ENCODE data around the gene CHIA. TPM values are rescaled to one million over a fixed set of nuclear protein-coding genes. Genes with fewer than 3 reads are reported as not detected.

CHIA gene
- total and polyA plus RNA-seq, 2 of the 13 experiments (the other 11 are each of a cell fraction or from before 2014, with no cell fraction given), result not detected

DNA sequence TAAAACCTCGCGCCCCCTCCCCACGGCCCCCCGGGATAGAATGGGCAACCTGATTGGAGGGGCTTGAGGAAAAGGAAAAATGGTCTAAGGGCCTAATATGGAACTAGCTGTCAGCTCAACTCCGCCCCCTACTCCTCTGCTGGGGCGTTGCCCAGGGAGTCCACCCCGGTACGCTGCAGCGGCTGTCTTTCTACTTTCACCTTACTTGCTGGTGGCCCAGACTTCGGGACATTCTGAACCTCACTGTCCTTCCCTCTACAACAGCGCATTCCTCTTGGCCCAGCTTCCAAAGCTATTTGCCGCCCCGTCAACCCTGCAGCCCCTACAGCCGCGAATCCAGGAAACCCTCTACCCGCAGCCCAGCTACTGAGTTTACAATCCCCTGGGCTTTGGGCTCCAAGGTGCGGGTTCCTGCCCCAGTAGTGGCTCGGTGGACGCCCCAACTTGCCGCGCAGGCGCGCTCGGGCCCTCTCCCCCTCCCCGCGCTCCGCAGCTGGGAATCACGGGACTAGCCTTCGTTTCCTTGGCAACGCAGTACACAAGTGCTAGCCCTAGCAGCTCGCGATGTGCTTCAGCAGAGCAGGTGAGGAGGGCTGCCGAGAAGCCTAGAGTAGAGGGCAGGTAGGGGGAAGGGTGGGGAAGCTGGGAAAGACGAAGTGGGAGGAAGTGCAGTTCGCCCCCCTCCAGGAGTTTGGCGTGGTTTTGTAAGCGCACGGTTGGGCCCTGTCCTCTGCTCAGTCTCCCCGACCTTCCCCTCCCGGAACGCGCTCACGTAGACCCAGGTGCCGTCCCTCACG lies 55.6 kb downstream of the CHIA start (continued):
- TF ChIP-seq, protein P1, sequence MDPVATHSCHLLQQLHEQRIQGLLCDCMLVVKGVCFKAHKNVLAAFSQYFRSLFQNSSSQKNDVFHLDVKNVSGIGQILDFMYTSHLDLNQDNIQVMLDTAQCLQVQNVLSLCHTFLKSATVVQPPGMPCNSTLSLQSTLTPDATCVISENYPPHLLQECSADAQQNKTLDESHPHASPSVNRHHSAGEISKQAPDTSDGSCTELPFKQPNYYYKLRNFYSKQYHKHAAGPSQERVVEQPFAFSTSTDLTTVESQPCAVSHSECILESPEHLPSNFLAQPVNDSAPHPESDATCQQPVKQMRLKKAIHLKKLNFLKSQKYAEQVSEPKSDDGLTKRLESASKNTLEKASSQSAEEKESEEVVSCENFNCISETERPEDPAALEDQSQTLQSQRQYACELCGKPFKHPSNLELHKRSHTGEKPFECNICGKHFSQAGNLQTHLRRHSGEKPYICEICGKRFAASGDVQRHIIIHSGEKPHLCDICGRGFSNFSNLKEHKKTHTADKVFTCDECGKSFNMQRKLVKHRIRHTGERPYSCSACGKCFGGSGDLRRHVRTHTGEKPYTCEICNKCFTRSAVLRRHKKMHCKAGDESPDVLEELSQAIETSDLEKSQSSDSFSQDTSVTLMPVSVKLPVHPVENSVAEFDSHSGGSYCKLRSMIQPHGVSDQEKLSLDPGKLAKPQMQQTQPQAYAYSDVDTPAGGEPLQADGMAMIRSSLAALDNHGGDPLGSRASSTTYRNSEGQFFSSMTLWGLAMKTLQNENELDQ (CRISPR knock-in tag; IDR thresholded peaks at IDR 0.05; ENCODE audit: borderline replicate concordance), result no peak
- TF ChIP-seq KLF13 (CRISPR knock-in tag; IDR thresholded peaks at IDR 0.05) (0 out of 2 replicates have a peak, but pooled peaks have one; percentile 53), ZNF260 (CRISPR knock-in tag; IDR thresholded peaks at IDR 0.05; ENCODE audit: borderline replicate concordance, low read depth) (no peak), ZNF549 (CRISPR knock-in tag; IDR thresholded peaks at IDR 0.05) (no peak), HDAC6 (IDR thresholded peaks at IDR 0.05; ENCODE audit: low read depth, low read length) (no peak), TP53 (CRISPR knock-in tag; conservative IDR thresholded peaks at IDR 0.05) (no peak), NFE2L1 (CRISPR knock-in tag; IDR thresholded peaks at IDR 0.05; ENCODE audit: borderline replicate concordance) (no peak), YY1 (IDR thresholded peaks at IDR 0.05; ENCODE audit: insufficient read depth, insufficient replicate concordance, low read depth, low read length) (peak; percentile 22), CHD2 (IDR thresholded peaks at IDR 0.05; ENCODE audit: low read depth, low read length) (peak; percentile 31; the same call in 1 of the 2 replicates), MTF2 (CRISPR knock-in tag; IDR thresholded peaks at IDR 0.05; ENCODE audit: borderline replicate concordance) (no peak)
- TF ChIP-seq, protein P2, sequence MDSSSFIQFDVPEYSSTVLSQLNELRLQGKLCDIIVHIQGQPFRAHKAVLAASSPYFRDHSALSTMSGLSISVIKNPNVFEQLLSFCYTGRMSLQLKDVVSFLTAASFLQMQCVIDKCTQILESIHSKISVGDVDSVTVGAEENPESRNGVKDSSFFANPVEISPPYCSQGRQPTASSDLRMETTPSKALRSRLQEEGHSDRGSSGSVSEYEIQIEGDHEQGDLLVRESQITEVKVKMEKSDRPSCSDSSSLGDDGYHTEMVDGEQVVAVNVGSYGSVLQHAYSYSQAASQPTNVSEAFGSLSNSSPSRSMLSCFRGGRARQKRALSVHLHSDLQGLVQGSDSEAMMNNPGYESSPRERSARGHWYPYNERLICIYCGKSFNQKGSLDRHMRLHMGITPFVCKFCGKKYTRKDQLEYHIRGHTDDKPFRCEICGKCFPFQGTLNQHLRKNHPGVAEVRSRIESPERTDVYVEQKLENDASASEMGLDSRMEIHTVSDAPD (CRISPR knock-in tag; IDR thresholded peaks at IDR 0.05), result no peak
- TF ChIP-seq, protein P3, sequence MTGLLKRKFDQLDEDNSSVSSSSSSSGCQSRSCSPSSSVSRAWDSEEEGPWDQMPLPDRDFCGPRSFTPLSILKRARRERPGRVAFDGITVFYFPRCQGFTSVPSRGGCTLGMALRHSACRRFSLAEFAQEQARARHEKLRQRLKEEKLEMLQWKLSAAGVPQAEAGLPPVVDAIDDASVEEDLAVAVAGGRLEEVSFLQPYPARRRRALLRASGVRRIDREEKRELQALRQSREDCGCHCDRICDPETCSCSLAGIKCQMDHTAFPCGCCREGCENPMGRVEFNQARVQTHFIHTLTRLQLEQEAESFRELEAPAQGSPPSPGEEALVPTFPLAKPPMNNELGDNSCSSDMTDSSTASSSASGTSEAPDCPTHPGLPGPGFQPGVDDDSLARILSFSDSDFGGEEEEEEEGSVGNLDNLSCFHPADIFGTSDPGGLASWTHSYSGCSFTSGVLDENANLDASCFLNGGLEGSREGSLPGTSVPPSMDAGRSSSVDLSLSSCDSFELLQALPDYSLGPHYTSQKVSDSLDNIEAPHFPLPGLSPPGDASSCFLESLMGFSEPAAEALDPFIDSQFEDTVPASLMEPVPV (CRISPR knock-in tag; IDR thresholded peaks at IDR 0.05), result no peak
- TF ChIP-seq, protein P4, sequence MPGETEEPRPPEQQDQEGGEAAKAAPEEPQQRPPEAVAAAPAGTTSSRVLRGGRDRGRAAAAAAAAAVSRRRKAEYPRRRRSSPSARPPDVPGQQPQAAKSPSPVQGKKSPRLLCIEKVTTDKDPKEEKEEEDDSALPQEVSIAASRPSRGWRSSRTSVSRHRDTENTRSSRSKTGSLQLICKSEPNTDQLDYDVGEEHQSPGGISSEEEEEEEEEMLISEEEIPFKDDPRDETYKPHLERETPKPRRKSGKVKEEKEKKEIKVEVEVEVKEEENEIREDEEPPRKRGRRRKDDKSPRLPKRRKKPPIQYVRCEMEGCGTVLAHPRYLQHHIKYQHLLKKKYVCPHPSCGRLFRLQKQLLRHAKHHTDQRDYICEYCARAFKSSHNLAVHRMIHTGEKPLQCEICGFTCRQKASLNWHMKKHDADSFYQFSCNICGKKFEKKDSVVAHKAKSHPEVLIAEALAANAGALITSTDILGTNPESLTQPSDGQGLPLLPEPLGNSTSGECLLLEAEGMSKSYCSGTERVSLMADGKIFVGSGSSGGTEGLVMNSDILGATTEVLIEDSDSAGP (CRISPR knock-in tag; IDR thresholded peaks at IDR 0.05; ENCODE audit: borderline replicate concordance), result peak; percentile 57; the same call in 1 of the 2 replicates
- TF ChIP-seq, protein P5, sequence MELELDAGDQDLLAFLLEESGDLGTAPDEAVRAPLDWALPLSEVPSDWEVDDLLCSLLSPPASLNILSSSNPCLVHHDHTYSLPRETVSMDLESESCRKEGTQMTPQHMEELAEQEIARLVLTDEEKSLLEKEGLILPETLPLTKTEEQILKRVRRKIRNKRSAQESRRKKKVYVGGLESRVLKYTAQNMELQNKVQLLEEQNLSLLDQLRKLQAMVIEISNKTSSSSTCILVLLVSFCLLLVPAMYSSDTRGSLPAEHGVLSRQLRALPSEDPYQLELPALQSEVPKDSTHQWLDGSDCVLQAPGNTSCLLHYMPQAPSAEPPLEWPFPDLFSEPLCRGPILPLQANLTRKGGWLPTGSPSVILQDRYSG (CRISPR knock-in tag; IDR thresholded peaks at IDR 0.05), result no peak
- TF ChIP-seq, protein P6, sequence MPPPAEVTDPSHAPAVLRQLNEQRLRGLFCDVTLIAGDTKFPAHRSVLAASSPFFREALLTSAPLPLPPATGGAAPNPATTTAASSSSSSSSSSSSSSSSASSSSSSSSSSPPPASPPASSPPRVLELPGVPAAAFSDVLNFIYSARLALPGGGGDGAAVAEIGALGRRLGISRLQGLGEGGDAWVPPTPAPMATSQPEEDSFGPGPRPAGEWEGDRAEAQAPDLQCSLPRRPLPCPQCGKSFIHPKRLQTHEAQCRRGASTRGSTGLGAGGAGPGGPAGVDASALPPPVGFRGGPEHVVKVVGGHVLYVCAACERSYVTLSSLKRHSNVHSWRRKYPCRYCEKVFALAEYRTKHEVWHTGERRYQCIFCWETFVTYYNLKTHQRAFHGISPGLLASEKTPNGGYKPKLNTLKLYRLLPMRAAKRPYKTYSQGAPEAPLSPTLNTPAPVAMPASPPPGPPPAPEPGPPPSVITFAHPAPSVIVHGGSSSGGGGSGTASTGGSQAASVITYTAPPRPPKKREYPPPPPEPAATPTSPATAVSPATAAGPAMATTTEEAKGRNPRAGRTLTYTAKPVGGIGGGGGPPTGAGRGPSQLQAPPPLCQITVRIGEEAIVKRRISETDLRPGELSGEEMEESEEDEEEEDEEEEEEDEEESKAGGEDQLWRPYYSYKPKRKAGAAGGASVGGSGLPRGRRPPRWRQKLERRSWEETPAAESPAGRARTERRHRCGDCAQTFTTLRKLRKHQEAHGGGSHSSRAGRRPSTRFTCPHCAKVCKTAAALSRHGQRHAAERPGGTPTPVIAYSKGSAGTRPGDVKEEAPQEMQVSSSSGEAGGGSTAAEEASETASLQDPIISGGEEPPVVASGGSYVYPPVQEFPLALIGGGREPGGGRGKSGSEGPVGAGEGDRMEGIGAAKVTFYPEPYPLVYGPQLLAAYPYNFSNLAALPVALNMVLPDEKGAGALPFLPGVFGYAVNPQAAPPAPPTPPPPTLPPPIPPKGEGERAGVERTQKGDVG (CRISPR knock-in tag; IDR thresholded peaks at IDR 0.05; ENCODE audit: borderline replicate concordance), result no peak

Data from HepG2 (cell line).